Body of pancreas (tissue), 4 donors: ENCODE data around the gene PWWP2B. TPM values are rescaled to one million over a fixed set of nuclear protein-coding genes. Genes with fewer than 3 reads are reported as not detected.
A peak's percentile ranks its signal among the peaks of the same experiment; 100 is the strongest.

Experiments used
- ATAC-seq: fragments of 150-250 bp; one replicate; pipeline ENCODE4 v1.9.1; 2016
- DNase-seq, 4 donors: peaks; one replicate each; pipeline ENCODE4 v3.0.0-alpha.2; 2019
- H3K27ac ChIP-seq, 4 donors: fragments of 200-600 bp; sonication (generic); 1 replicate in 3 of 4; 2 replicates in 1 of 4; pipeline versions ENCODE4 v1.5.1 to v1.6.1; 2016 to 2019; ENCODE audit warnings: mild to moderate bottlenecking in 1 of 4, mixed read lengths in 1 of 4, moderate library complexity in 1 of 4
- H3K27me3 ChIP-seq, 2 donors: fragments of 200-600 bp; sonication (generic); one replicate each; pipeline ENCODE4 v1.6.0; 2016; ENCODE audit warnings: mild to moderate bottlenecking in 1 of 2
- H3K36me3 ChIP-seq, 2 donors: fragments of 200-600 bp; sonication (generic); replicated peaks in 1 of 2; 2 replicates each; pipeline ENCODE4 v1.5.1; 2016; ENCODE audit warnings: low read depth in 2 of 2; ENCODE audit not compliant: insufficient read depth in 1 of 2
- H3K4me1 ChIP-seq: fragments of 200-600 bp; sonication (generic); one replicate; pipeline ENCODE4 v1.6.0; 2016
- H3K4me3 ChIP-seq, 2 donors: fragments of 200-600 bp; sonication (generic); 1 replicate in 1 of 2; 2 replicates in 1 of 2; pipeline ENCODE4 v1.5.1; 2016 to 2019
- H3K9me3 ChIP-seq, 3 donors: fragments of 200-600 bp; sonication (generic); 1 replicate in 2 of 3; 2 replicates in 1 of 3; pipeline ENCODE4 v1.5.1; 2016
- CTCF ChIP-seq, 7 experiments: fragments of 450-650 bp in 4 of 7; fragments of 200-600 bp in 3 of 7; sonication (generic) in 3 of 7; IDR thresholded peaks; one replicate each; pipeline ENCODE4 v1.5.1; 2016 to 2019; ENCODE audit warnings: antibody characterized with exemption in 7 of 7
- POLR2A ChIP-seq, 3 donors: fragments of 450-650 bp; IDR thresholded peaks; one replicate each; pipeline ENCODE4 v1.6.1; 2016; ENCODE audit warnings: antibody characterized with exemption in 3 of 3, mild to moderate bottlenecking in 2 of 3
- WGBS, 2 donors: methylation state at CpG; one replicate each; pipeline ENCODE4 v1.1.5; 2017; 5-methylcytosine and 5-hydroxymethylcytosine counted together
- intact Hi-C: fragments of 100-400 bp; cut with DNase I; formaldehyde crosslinking; loops from one replicate; pipeline ENCODE4 v1.15.1; 2023
- total RNA-seq, 2 donors: library from RNA; depleted of rRNA; stranded (reverse); fragments of >200 nt; gene quantifications; one replicate each; pipeline ENCODE4 v1.1.0, GENCODE V29; 2016

PWWP2B gene
- total RNA-seq, 2 donors from 2014 or later = 31.9 to 46.5 TPM

GRCh38 chr10:132458586-132459300 lies 61.7 kb downstream of the PWWP2B start:
- Histone ChIP-seq H3K27ac (no peak overlapping the region), H3K27me3 (no peaks in the 10 kb centered on the region), H3K9me3 (no peaks in the 10 kb centered on the region), H3K4me3 (no peak overlapping the region), H3K36me3 (no peaks in the 10 kb centered on the region), H3K4me1 (peaks cover 34% of the 10 kb centered on the region)
- DNase-seq = peak in 3 of 4 donors; percentile 60 to 67 (median 67)
- WGBS, 2 donors = 40 to 48% methylated on average over 13 to 31 of the region's 31 CpGs
- no peak for TF ChIP-seq POLR2A (IDR thresholded peaks at IDR 0.05)
- peak; percentile 79 to 98 (median 94) for TF ChIP-seq CTCF (IDR thresholded peaks at IDR 0.05)
- intact Hi-C loops = loop anchor here (5.0 kb wide), 1 partner anchor 119 kb away; no protein-coding TSS in a partner anchor
- ATAC-seq = peak; percentile 68

GRCh38 chr10:132459301-132460003 lies 62.5 kb downstream of the PWWP2B start:
- Histone ChIP-seq H3K9me3 (no peaks in the 10 kb centered on the region), H3K36me3 (no peaks in the 10 kb centered on the region), H3K27me3 (no peaks in the 10 kb centered on the region), H3K27ac (no peak overlapping the region), H3K4me1 (peaks cover 34% of the 10 kb centered on the region), H3K4me3 (no peak overlapping the region)
- ATAC-seq (peak; percentile 57), DNase-seq (peak; percentile 46 to 72 (median 72))
- TF ChIP-seq POLR2A (IDR thresholded peaks at IDR 0.05) (no peak), CTCF (IDR thresholded peaks at IDR 0.05) (no peak)
- WGBS, 2 donors = 20 to 50% methylated on average over 8 to 22 of the region's 23 CpGs
- intact Hi-C loops = loop anchor here (5.0 to 10.0 kb wide), 4 partner anchors 118 to 235 kb away; partner anchors contain the start of gene STK32C

GRCh38 chr10:132460071-132460470 lies 63.1 kb downstream of the PWWP2B start:
- Histone ChIP-seq H3K27ac (no peak overlapping the region), H3K36me3 (no peaks in the 10 kb centered on the region), H3K9me3 (no peaks in the 10 kb centered on the region), H3K4me3 (no peak overlapping the region), H3K4me1 (peaks cover 36% of the 10 kb centered on the region), H3K27me3 (no peaks in the 10 kb centered on the region)
- ATAC-seq (no peak), DNase-seq (peak in 2 of 4 donors; percentile 7 to 12)
- TF ChIP-seq POLR2A (IDR thresholded peaks at IDR 0.05) = no peak
- TF ChIP-seq CTCF (IDR thresholded peaks at IDR 0.05) = no peak
- intact Hi-C loops = loop anchor here (5.0 to 10.0 kb wide), 3 partner anchors 155 to 235 kb away; partner anchors contain the start of gene STK32C
- 80 to 82% methylated on average over 13 to 15 of the region's 15 CpGs for WGBS, 2 donors

- TF ChIP-seq CTCF (IDR thresholded peaks at IDR 0.05) (no peak), POLR2A (IDR thresholded peaks at IDR 0.05) (no peak)
- Histone ChIP-seq H3K27me3 (no peaks in the 10 kb centered on the region), H3K9me3 (no peaks in the 10 kb centered on the region), H3K27ac (no peak overlapping the region), H3K4me3 (no peak overlapping the region), H3K4me1 (peaks cover 36% of the 10 kb centered on the region), H3K36me3 (no peaks in the 10 kb centered on the region)
- intact Hi-C loops = loop anchor here (5.0 to 10.0 kb wide), 3 partner anchors 156 to 236 kb away; partner anchors contain the start of gene STK32C
- ATAC-seq (no peak), DNase-seq (no peak)
- 95% methylated on average over 5 of the region's 5 CpGs; no CpG with 5 or more reads in 1 of the 2 donors for WGBS, 2 donors
Measured at GRCh38 chr10:132460691-132461090, 63.7 kb downstream of the PWWP2B start.
